ENCODE measurements around the gene GPRIN1.
A peak's percentile ranks its signal among the peaks of the same experiment; 100 is the strongest.

GPRIN1 gene

DNA sequence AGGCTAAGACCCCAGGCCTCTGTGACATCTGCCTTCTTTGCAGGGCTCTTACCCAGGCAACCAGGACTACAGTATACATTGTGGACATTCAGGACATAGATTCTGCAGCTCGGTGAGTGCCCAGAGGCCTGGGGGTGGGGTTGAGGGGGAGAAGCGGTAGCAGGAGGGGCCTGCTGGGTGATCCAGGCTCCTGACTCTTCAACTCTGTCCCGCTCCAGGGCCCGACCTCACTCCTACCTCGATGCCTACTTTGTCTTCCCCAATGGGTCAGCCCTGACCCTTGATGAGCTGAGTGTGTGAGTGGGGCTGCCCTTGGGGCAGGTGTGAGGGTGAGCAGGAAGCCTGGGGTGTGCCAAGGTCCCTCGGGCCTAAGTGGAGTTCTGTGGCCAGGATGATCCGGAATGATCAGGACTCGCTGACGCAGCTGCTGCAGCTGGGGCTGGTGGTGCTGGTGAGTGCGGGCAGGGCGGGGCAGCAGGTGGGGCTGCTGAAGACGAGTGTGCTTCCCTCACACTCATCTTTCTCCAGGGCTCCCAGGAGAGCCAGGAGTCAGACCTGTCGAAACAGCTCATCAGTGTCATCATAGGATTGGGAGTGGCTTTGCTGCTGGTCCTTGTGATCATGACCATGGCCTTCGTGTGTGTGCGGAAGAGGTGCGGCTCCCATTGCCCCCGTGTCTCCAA, 19.8 kb downstream of the GPRIN1 start:
- H3K4me1 ChIP-seq (ENCODE audit: insufficient read depth, poor library complexity, severe bottlenecking), result no peaks in the 10 kb centered on the region
- H3K4me3 ChIP-seq (ENCODE audit: severe bottlenecking), result no peak overlapping the region
- H3K9me3 ChIP-seq (ENCODE audit: severe bottlenecking), result peaks cover under 1% of the 10 kb centered on the region
- no peak for TF ChIP-seq CTCF (IDR thresholded peaks at IDR 0.05; ENCODE audit: poor library complexity, severe bottlenecking)
- no peaks in the 10 kb centered on the region for H3K36me3 ChIP-seq (ENCODE audit: low read depth)
- DNase-seq (ENCODE audit: low spot score) (no peak), ATAC-seq (ENCODE audit: low read depth) (peak; percentile 5; the same call in 1 of the 3 replicates)
- no peak overlapping the region for H3K27ac ChIP-seq (ENCODE audit: poor library complexity, severe bottlenecking)
- H3K27me3 ChIP-seq (ENCODE audit: insufficient read depth, poor library complexity, severe bottlenecking), result no peaks in the 10 kb centered on the region

DNA sequence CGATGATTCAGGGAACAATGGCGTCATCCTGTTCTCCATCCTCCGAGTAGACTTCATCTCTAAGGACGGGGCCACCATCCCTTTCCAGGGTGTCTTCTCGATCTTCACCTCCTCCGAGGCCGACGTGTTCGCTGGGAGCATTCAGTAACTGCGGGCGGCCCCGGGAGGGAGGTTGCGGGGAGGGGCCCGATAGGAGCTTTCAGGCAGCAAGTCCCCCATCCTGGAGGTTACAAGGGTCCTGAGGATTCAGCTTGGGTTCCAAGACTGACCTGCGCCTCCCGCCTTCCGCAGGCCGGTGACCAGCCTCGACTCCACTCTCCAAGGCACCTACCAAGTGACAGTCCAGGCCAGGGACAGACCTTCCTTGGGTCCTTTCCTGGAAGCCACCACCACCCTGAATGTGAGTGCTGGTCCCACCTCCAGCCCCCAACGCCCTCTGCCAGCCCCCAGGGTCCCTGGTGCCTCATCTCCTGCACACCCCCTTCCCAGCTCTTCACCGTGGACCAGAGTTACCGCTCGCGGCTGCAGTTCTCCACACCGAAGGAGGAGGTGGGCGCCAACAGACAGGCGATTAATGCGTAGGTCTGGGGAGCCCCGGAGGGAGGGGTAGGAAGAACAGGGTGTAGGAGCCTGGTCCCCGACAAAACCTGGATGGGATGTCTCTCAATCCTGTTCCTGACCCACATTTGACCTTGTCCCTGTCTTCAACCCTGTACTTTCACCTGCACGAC, 20.8 kb downstream of the GPRIN1 start:
- DNase-seq (ENCODE audit: low spot score) (peak; percentile 70), ATAC-seq (ENCODE audit: low read depth) (no peak)
- H3K27ac ChIP-seq (ENCODE audit: poor library complexity, severe bottlenecking), result no peak overlapping the region
- H3K36me3 ChIP-seq (ENCODE audit: low read depth), result no peaks in the 10 kb centered on the region
- no peaks in the 10 kb centered on the region for H3K27me3 ChIP-seq (ENCODE audit: insufficient read depth, poor library complexity, severe bottlenecking)
- H3K4me3 ChIP-seq (ENCODE audit: severe bottlenecking), result no peak overlapping the region
- TF ChIP-seq CTCF (IDR thresholded peaks at IDR 0.05; ENCODE audit: poor library complexity, severe bottlenecking), result no peak
- peaks cover 7% of the 10 kb centered on the region for H3K9me3 ChIP-seq (ENCODE audit: severe bottlenecking)
- no peaks in the 10 kb centered on the region for H3K4me1 ChIP-seq (ENCODE audit: insufficient read depth, poor library complexity, severe bottlenecking)

- ATAC-seq (ENCODE audit: low read depth), result no peak
- TF ChIP-seq CTCF (IDR thresholded peaks at IDR 0.05; ENCODE audit: poor library complexity, severe bottlenecking), result no peak
- Histone ChIP-seq H3K4me1 (ENCODE audit: insufficient read depth, poor library complexity, severe bottlenecking) (no peaks in the 10 kb centered on the region), H3K4me3 (ENCODE audit: severe bottlenecking) (no peak overlapping the region), H3K9me3 (ENCODE audit: severe bottlenecking) (peaks cover 7% of the 10 kb centered on the region), H3K36me3 (ENCODE audit: low read depth) (no peaks in the 10 kb centered on the region), H3K27me3 (ENCODE audit: insufficient read depth, poor library complexity, severe bottlenecking) (no peaks in the 10 kb centered on the region), H3K27ac (ENCODE audit: poor library complexity, severe bottlenecking) (no peak overlapping the region)
- no peak for DNase-seq (ENCODE audit: low spot score)
Measured at GRCh38 chr5:176588297-176588696, 21.7 kb downstream of the GPRIN1 start.

DNA sequence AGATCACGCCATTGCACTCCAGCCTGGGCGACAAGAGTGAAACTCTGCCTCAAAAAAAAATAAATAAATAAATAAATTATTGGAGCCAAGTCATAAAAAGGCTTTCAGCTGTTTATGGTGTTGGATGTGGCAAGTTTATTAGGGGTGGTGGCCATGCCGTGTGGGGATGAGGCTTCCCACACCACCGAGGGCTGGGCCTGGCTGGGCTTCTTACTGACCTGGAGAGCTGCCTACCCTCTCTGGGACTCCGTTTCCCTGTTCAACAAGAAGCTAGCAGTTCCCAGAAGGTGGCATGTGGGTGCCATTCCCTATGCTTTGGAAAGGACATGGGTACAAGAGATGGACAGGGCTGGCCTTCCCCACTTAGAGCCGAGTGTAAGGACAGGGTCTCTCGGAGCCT, 22.6 kb downstream of the GPRIN1 start:
- H3K27me3 ChIP-seq (ENCODE audit: insufficient read depth, poor library complexity, severe bottlenecking), result no peaks in the 10 kb centered on the region
- H3K27ac ChIP-seq (ENCODE audit: poor library complexity, severe bottlenecking), result no peak overlapping the region
- ATAC-seq (ENCODE audit: low read depth) (no peak), DNase-seq (ENCODE audit: low spot score) (peak; percentile 62)
- no peaks in the 10 kb centered on the region for H3K36me3 ChIP-seq (ENCODE audit: low read depth)
- H3K4me3 ChIP-seq (ENCODE audit: severe bottlenecking), result no peak overlapping the region
- no peak for TF ChIP-seq CTCF (IDR thresholded peaks at IDR 0.05; ENCODE audit: poor library complexity, severe bottlenecking)
- H3K4me1 ChIP-seq (ENCODE audit: insufficient read depth, poor library complexity, severe bottlenecking), result no peaks in the 10 kb centered on the region
- peaks cover 7% of the 10 kb centered on the region for H3K9me3 ChIP-seq (ENCODE audit: severe bottlenecking)

DNA sequence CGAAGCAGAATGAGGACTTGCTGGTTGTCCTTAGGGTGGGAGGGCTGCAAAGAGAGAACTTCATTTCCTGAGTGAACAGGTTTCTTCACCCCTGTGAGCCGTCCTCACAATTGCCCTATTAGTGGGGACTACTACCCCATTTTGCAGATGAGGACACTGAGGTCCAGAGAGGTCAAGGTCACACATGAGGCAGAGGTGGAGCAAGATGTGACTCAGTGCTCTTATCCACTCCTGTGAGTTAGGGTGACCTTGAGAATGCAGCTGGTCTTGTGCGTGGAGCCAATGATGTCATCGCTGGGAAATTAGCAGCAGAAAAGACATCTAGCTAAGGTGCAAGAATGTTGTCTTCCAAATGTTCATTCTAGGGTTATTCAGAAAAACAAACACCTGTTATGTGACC, 26.9 kb downstream of the GPRIN1 start:
- ATAC-seq (ENCODE audit: low read depth), result no peak
- Histone ChIP-seq H3K27ac (ENCODE audit: poor library complexity, severe bottlenecking) (no peak overlapping the region), H3K4me3 (ENCODE audit: severe bottlenecking) (no peak overlapping the region), H3K36me3 (ENCODE audit: low read depth) (no peaks in the 10 kb centered on the region), H3K27me3 (ENCODE audit: insufficient read depth, poor library complexity, severe bottlenecking) (no peaks in the 10 kb centered on the region), H3K4me1 (ENCODE audit: insufficient read depth, poor library complexity, severe bottlenecking) (no peaks in the 10 kb centered on the region), H3K9me3 (ENCODE audit: severe bottlenecking) (peaks cover 7% of the 10 kb centered on the region)
- no peak for TF ChIP-seq CTCF (IDR thresholded peaks at IDR 0.05; ENCODE audit: poor library complexity, severe bottlenecking)
- no peak for DNase-seq (ENCODE audit: low spot score)

Data from RWPE2 (cell line).